Thoracic aorta (tissue), 2 donors: ENCODE results near the gene SPOCK1. TPM values are rescaled to one million over a fixed set of nuclear protein-coding genes. Genes with fewer than 3 reads are reported as not detected.

Source experiments
- ATAC-seq: fragments of 150-250 bp; one replicate; pipeline ENCODE4 v1.8.0; 2017; ENCODE audit warnings: low read depth; ENCODE audit not compliant: insufficient number of reproducible peaks, low FRiP score
- DNase-seq: peaks from one replicate; pipeline ENCODE4 v3.0.0-alpha.2; 2020; ENCODE audit warnings: low spot score
- H3K27ac ChIP-seq, 2 donors: fragments of 200-600 bp; sonication (generic); 1 replicate in 1 of 2; 2 replicates in 1 of 2; pipeline ENCODE4 v1.5.1; 2016; ENCODE audit warnings: mild to moderate bottlenecking in 2 of 2, moderate library complexity in 2 of 2
- H3K27me3 ChIP-seq: fragments of 200-600 bp; sonication (generic); replicated peaks from 2 replicates; pipeline ENCODE4 v1.6.0; 2016; ENCODE audit warnings: mild to moderate bottlenecking; ENCODE audit not compliant: insufficient read depth
- H3K36me3 ChIP-seq: fragments of 200-600 bp; sonication (generic); one replicate; pipeline ENCODE4 v1.5.1; 2016
- H3K4me1 ChIP-seq, 2 donors: fragments of 200-600 bp; sonication (generic); 1 replicate in 1 of 2; 2 replicates in 1 of 2; pipeline versions ENCODE4 v1.5.1 to v1.6.0; 2016; ENCODE audit warnings: low read depth in 2 of 2, mild to moderate bottlenecking in 1 of 2; ENCODE audit not compliant: control insufficient read depth in 1 of 2
- H3K4me3 ChIP-seq: fragments of 200-600 bp; sonication (generic); 2 replicates; pipeline ENCODE4 v1.5.1; 2016; ENCODE audit warnings: mild to moderate bottlenecking
- H3K9me3 ChIP-seq: fragments of 200-600 bp; sonication (generic); 2 replicates; pipeline ENCODE4 v1.5.1; 2016
- CTCF ChIP-seq: fragments of 200-600 bp; sonication (generic); IDR thresholded peaks from one replicate; pipeline ENCODE4 v1.5.1; 2019; ENCODE audit warnings: antibody characterized with exemption
- total RNA-seq, 2 donors: library from RNA; depleted of rRNA; stranded (reverse); fragments of >200 nt; gene quantifications; one replicate each; pipeline versions ENCODE4 v1.1.0 to v1.2.3, GENCODE V29; 2016

Gene SPOCK1
- total RNA-seq, 2 donors from 2014 or later = 25.2 to 43.2 TPM

GRCh38 chr5:137118629-137119028, 380.5 kb downstream of the SPOCK1 start:
- DNase-seq (no peak), ATAC-seq (no peak)
- Histone ChIP-seq H3K4me1 (no peaks in the 10 kb centered on the region), H3K27ac (no peak overlapping the region), H3K9me3 (no peaks in the 10 kb centered on the region), H3K4me3 (no peak overlapping the region), H3K36me3 (no peaks in the 10 kb centered on the region), H3K27me3 (no peaks in the 10 kb centered on the region)
- TF ChIP-seq CTCF = no peak

- H3K27ac ChIP-seq = no peak overlapping the region
- no peaks in the 10 kb centered on the region for H3K9me3 ChIP-seq
- ATAC-seq (no peak), DNase-seq (no peak)
- no peak overlapping the region for H3K4me3 ChIP-seq
- H3K36me3 ChIP-seq = no peaks in the 10 kb centered on the region
- TF ChIP-seq CTCF = no peak
- H3K4me1 ChIP-seq = no peaks in the 10 kb centered on the region
- H3K27me3 ChIP-seq = no peaks in the 10 kb centered on the region
These were observed 384.0 kb downstream of the SPOCK1 start for GRCh38 chr5:137115152-137115551.

GRCh38 chr5:137114529-137114928, 384.6 kb downstream of the SPOCK1 start:
- Histone ChIP-seq H3K27me3 (no peaks in the 10 kb centered on the region), H3K36me3 (no peaks in the 10 kb centered on the region), H3K27ac (no peak overlapping the region), H3K9me3 (no peaks in the 10 kb centered on the region), H3K4me1 (no peaks in the 10 kb centered on the region), H3K4me3 (no peak overlapping the region)
- DNase-seq = no peak
- no peak for ATAC-seq
- no peak for TF ChIP-seq CTCF

- H3K27me3 ChIP-seq = no peaks in the 10 kb centered on the region
- no peak for TF ChIP-seq CTCF
- no peak for ATAC-seq
These were observed 385.2 kb downstream of the SPOCK1 start for GRCh38 chr5:137113939-137114338.

GRCh38 chr5:137113161-137113560, 386.0 kb downstream of the SPOCK1 start:
- Histone ChIP-seq H3K4me3 (no peak overlapping the region), H3K36me3 (no peaks in the 10 kb centered on the region), H3K4me1 (no peaks in the 10 kb centered on the region), H3K27ac (no peak overlapping the region), H3K9me3 (no peaks in the 10 kb centered on the region), H3K27me3 (no peaks in the 10 kb centered on the region)
- DNase-seq = no peak
- no peak for TF ChIP-seq CTCF
- ATAC-seq = no peak

More at GRCh38 chr5:137113939-137114338, 385.2 kb downstream of the SPOCK1 start:
- DNase-seq = no peak
- no peak overlapping the region for H3K4me3 ChIP-seq
- H3K4me1 ChIP-seq = no peaks in the 10 kb centered on the region
- H3K36me3 ChIP-seq = no peaks in the 10 kb centered on the region
- no peak overlapping the region for H3K27ac ChIP-seq
- no peaks in the 10 kb centered on the region for H3K9me3 ChIP-seq
